Kidney epithelial cell (primary cell): Measurements from ENCODE around the gene PTBP1. TPM values are rescaled to one million over a fixed set of nuclear protein-coding genes. Genes with fewer than 3 reads are reported as not detected.

Source experiments
- DNase-seq: peaks from one replicate; pipeline ENCODE4 v3.0.0-alpha.2; 2010; ENCODE audit warnings: low read depth
- H3K27me3 ChIP-seq: 2 replicates; pipeline ENCODE4 v1.6.0; 2011; ENCODE audit warnings: low read length; ENCODE audit not compliant: control insufficient read depth, insufficient read depth
- H3K36me3 ChIP-seq: 2 replicates; pipeline ENCODE4 v1.5.1; 2011; ENCODE audit warnings: low read length; ENCODE audit not compliant: control insufficient read depth, insufficient read depth
- H3K4me3 ChIP-seq: 2 replicates; pipeline ENCODE4 v1.5.1; 2011; ENCODE audit warnings: low read depth, mild to moderate bottlenecking, control low read depth, low read length
- total RNA-seq: library from RNA; depleted of rRNA; stranded (reverse); fragments of >200 nt; gene quantifications from 2 replicates; pipeline ENCODE4 v1.2.3, GENCODE V29; 2015
- TF ChIP-seq, protein P1 (sequence below): IDR thresholded peaks from 2 replicates; pipeline ENCODE4 v1.5.1; 2011; ENCODE audit warnings: mild to moderate bottlenecking, moderate library complexity, low read length, control low read depth, inconsistent platforms; ENCODE audit not compliant: insufficient read depth, poor library complexity, severe bottlenecking

Gene PTBP1
- total RNA-seq, 1 donor from 2014 or later = 268 TPM

DNA sequence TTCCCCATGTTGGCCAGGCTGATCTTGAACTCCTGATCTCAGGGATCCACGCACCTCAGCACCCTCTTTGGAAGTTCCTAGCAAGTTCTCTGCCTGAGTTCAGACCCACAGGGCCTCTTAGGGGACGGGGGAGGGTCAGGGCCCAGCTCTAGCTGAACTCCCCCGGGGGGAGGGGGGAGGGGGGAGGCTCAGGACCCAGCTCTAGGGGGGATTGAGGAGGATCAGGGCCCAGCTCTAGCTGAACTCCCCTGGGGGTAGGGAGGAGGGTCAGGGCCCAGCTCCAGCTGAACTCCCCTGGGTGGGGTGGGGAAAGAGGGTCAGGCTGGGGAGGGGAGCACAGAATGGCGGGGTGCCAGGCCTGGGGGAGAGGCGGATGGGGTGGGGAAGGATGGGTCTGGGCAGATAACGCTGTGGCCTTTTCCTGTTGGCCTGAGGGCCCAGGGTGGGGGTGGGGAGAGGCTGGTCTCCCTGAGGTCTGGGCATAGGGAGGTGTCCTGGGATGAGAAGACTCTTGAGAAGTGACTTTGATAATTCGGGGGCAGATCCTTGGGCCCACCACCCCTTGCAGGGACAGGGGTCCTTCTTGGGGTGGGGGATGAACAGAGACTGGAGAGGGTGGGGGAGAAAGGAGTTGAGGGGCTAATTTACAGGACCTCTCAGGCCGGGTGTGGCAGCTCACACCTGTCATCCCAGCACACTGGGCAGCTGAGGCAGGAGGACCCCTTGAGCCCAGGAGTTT lies 5.5 kb upstream of the PTBP1 start:
- Histone ChIP-seq H3K36me3 (no peaks in the 10 kb centered on the region), H3K27me3 (no peaks in the 10 kb centered on the region), H3K4me3 (no peak overlapping the region)
- TF ChIP-seq, protein P1, sequence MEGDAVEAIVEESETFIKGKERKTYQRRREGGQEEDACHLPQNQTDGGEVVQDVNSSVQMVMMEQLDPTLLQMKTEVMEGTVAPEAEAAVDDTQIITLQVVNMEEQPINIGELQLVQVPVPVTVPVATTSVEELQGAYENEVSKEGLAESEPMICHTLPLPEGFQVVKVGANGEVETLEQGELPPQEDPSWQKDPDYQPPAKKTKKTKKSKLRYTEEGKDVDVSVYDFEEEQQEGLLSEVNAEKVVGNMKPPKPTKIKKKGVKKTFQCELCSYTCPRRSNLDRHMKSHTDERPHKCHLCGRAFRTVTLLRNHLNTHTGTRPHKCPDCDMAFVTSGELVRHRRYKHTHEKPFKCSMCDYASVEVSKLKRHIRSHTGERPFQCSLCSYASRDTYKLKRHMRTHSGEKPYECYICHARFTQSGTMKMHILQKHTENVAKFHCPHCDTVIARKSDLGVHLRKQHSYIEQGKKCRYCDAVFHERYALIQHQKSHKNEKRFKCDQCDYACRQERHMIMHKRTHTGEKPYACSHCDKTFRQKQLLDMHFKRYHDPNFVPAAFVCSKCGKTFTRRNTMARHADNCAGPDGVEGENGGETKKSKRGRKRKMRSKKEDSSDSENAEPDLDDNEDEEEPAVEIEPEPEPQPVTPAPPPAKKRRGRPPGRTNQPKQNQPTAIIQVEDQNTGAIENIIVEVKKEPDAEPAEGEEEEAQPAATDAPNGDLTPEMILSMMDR = no peak
- DNase-seq = no peak

DNA sequence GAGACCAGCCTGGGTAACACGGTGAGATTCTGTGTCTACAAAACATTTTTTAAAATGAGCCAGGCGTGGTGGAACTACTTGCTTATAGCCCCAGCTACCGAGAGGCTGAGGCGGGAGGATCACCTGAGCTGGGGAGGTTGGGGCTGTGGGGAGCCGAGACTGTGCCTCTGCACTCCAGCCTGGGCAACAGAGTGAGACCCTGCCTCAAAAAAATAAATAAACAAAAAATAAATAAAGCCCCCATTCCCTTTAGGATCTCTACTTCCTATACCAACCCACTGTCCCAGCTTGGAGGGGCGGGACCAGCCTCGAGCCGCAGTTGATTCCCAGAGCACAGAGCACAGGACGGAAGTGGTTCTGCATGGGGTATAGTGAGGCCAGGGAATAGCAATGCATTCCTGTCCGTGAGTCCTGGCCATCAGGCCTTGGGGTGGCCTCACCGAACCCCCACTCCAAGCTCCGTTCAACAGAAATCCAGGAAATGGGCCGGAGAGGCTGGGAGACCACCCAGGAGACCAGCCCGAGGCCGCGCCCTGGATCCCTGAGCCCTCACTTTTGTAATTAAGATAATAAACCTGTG lies 4.9 kb upstream of the PTBP1 start:
- Histone ChIP-seq H3K4me3 (no peak overlapping the region), H3K36me3 (no peaks in the 10 kb centered on the region), H3K27me3 (no peaks in the 10 kb centered on the region)
- TF ChIP-seq, protein P1 = no peak
- DNase-seq = no peak

DNA sequence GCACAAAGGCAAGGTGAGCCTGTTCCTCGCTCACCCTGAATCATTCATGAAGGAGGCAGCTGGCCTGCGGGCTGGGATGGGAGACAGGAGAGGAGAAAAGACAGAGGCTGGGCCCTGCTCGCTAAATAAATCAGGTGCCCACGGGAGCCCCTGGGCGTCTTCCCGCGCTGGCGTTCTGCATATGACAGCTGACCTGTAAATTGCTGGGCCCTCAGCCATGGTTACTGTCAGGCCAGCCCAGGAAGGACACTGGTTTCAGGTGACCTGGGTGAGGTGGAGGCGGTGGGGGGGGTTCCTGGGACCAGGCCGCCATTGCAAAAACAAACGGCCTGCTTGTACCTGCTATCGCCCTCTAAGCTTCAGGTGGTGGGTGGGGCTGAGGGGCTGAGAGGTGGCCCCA lies 3.4 kb upstream of the PTBP1 start:
- no peak for DNase-seq
- no peaks in the 10 kb centered on the region for H3K36me3 ChIP-seq
- no peak overlapping the region for H3K4me3 ChIP-seq
- TF ChIP-seq, protein P1 = no peak
- H3K27me3 ChIP-seq = no peaks in the 10 kb centered on the region

DNA sequence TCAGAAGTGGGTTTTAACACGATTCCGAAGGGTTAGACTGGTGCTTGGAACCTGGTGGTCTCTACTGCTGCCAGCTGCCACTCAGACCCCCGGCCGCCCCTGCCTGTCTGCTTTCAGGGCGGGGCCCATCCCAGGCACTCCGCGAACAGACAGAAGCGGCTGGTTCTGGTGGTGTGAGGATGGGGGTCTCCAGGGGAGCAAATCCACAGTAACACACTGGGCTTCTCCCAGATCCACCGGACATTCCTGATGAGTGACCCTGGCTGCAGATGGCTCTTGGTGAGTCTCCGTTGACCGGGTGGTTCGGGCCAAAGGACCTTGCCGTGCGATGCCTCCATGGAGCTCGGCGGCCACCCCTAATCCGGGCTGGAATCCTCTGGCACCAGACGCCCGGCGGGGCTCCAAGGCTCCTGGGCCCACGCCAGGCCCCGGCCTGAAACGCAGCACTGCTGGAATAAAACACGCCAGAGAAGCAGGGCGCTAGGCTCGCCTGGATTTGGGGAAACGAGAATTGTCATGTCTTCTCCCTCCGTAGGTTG lies 2.1 kb upstream of the PTBP1 start:
- peaks cover 3% of the 10 kb centered on the region for H3K36me3 ChIP-seq
- H3K4me3 ChIP-seq = no peak overlapping the region
- no peak for DNase-seq
- TF ChIP-seq, protein P1 = no peak
- H3K27me3 ChIP-seq = no peaks in the 10 kb centered on the region

DNA sequence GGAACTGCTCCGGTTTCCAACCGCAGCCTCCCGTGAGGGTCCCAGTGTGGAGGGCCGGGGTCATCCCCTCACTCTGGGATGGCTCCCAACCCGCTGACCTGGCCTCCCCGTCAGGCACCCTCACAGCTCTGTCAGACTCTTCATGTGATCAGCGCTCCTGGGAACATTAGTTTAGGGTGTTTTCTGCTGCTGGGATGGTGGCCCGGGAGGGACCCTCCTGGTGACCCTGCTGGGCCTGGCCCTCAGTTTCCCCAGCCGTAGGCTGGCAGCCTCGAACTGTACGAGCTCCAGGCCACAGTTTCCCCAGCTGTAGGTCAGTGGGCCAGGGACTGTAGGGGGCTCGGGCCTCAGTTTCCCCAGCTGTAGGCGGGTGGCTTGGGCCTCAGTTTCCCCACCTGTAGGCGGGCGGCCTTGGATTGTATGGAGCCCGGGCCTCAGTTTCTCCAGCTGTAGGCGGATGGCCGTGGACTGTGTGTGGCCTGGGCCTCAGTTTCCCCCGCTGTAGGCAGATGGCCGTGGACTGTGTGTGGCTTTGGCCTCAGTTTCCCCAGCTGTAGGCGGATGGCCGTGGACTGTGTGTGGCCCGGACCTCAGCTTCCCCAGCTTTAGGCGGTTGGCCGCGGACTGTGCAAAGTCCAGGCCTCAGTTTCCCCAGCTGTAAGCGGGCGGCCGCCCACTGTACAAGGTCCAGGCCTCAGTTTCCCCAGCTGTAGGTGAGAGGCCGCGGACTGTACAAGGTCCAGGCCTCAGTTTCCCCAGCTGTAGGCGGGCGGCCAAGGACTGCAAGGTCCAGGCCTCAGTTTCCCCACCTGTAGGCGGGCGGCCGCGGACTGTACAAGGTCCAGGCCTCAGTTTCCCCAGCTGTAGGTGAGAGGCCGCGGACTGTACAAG lies 1.3 kb upstream of the PTBP1 start:
- TF ChIP-seq, protein P1 = no peak
- Histone ChIP-seq H3K36me3 (peaks cover 3% of the 10 kb centered on the region), H3K4me3 (peak overlapping the region; percentile 76), H3K27me3 (no peaks in the 10 kb centered on the region)
- DNase-seq = no peak
